ENCODE measurements around the gene ADRB1. TPM values are rescaled to one million over a fixed set of nuclear protein-coding genes. Genes with fewer than 3 reads are reported as not detected.

The ADRB1 gene
- total RNA-seq, 1 donor from 2014 or later, result 63.0 TPM

DNA sequence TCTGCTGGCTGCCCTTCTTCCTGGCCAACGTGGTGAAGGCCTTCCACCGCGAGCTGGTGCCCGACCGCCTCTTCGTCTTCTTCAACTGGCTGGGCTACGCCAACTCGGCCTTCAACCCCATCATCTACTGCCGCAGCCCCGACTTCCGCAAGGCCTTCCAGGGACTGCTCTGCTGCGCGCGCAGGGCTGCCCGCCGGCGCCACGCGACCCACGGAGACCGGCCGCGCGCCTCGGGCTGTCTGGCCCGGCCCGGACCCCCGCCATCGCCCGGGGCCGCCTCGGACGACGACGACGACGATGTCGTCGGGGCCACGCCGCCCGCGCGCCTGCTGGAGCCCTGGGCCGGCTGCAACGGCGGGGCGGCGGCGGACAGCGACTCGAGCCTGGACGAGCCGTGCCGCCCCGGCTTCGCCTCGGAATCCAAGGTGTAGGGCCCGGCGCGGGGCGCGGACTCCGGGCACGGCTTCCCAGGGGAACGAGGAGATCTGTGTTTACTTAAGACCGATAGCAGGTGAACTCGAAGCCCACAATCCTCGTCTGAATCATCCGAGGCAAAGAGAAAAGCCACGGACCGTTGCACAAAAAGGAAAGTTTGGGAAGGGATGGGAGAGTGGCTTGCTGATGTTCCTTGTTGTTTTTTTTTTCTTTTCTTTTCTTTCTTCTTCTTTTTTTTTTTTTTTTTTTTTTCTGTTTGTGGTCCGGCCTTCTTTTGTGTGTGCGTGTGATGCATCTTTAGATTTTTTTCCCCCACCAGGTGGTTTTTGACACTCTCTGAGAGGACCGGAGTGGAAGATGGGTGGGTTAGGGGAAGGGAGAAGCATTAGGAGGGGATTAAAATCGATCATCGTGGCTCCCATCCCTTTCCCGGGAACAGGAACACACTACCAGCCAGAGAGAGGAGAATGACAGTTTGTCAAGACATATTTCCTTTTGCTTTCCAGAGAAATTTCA, 1.7 kb downstream of the ADRB1 start:
- peak; percentile 72 for DNase-seq
- intact Hi-C loops (cut with DNase I), result loop anchor here (5.0 to 10.0 kb wide), 2 partner anchors 153 to 191 kb away; partner anchors contain the start of genes DCLRE1A and NHLRC2
- ATAC-seq (ENCODE audit: poor library complexity), result no peak

DNA sequence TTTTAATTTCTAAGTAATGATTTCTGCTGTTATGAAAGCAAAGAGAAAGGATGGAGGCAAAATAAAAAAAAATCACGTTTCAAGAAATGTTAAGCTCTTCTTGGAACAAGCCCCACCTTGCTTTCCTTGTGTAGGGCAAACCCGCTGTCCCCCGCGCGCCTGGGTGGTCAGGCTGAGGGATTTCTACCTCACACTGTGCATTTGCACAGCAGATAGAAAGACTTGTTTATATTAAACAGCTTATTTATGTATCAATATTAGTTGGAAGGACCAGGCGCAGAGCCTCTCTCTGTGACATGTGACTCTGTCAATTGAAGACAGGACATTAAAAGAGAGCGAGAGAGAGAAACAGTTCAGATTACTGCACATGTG, 2.4 kb downstream of the ADRB1 start:
- ATAC-seq (ENCODE audit: poor library complexity), result no peak
- no peak for DNase-seq
- intact Hi-C loops (cut with DNase I), result loop anchor here (5.0 to 10.0 kb wide), 2 partner anchors 154 to 191 kb away; partner anchors contain the start of genes DCLRE1A and NHLRC2

DNA sequence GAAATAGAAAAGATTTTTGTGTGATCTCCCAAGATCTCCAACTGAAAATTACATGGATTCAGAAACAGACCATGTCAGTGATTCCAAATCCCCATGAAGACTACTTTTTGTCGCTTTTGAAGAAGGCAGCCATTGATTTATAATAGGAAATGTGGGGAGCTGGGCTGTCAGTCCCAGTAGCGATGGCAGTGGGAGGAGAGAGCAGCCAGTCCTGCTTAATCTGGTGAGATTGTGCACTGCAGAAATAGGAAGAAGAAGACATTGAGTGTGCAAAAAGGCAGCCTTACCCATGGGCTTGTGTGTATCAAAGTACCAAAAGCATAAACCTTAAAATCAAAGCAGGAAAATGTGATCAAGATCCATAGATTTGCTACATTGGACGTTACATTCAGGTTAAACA, 4.8 kb downstream of the ADRB1 start:
- DNase-seq (no peak), ATAC-seq (ENCODE audit: poor library complexity) (peak; percentile 14)
- intact Hi-C loops (cut with DNase I), result loop anchor here (5.0 to 10.0 kb wide), 2 partner anchors 156 to 194 kb away; partner anchors contain the start of genes DCLRE1A and NHLRC2

DNA sequence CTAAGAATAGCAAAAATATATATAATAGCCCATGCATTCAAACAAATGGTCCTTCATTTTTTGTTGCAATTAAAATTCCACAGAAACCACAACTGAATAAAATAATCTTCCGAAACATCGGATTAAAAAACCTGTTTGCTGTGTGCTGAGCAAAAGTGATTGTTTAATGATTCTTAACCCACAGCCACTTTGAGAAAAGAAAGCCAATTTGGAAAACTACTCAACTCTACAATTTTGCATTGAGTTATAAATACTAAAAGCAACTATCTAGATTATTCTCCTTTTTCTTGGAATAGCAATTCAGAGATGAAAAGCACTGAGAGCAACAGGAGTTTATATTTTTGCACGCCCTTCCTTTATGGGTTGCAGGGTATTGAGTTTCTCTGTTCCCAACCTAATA, 8.0 kb downstream of the ADRB1 start:
- ATAC-seq (ENCODE audit: poor library complexity) (no peak), DNase-seq (no peak)
- intact Hi-C loops (cut with DNase I), result no loop called here

DNA sequence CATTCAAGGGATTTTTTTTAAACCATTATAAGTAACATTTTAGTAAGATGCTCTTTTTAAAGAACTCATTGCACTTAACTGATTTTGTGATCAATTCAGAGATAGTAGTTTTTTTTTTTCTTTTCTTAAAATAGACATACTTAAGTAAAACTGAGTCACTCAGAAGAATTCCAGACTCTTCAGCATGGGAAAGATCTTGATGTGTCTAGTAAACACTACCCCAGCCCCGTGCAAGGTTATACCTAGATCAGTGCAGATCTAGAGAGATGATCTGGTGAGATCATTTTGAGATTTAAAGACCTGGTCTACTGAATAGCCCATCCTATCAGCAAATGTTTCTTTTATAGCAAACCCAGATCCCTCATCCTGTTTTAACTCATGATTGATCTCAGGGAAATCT, 8.6 kb downstream of the ADRB1 start:
- intact Hi-C loops (cut with DNase I), result no loop called here
- no peak for DNase-seq
- ATAC-seq (ENCODE audit: poor library complexity), result no peak

DNA sequence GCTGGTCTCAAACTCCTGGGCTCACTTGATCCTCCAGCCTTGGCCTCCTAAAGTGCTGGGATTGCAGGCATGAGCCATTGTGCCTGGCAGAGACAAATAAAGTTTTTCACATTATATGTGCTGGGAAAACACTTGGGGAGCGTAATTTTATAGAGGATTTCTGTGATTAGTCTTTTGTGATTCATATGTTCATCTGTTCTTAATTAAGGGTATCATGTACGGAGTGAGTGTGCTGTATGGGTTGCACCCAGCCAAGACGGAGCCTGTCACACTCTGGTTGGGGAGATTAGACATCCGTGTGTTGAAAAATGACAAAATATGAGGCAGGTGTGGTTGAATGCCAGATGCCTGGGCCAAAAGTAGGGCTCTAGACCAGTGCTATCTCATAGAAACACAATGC, 10.3 kb downstream of the ADRB1 start:
- ATAC-seq (ENCODE audit: poor library complexity) (no peak), DNase-seq (no peak)
- intact Hi-C loops (cut with DNase I), result no loop called here

DNA sequence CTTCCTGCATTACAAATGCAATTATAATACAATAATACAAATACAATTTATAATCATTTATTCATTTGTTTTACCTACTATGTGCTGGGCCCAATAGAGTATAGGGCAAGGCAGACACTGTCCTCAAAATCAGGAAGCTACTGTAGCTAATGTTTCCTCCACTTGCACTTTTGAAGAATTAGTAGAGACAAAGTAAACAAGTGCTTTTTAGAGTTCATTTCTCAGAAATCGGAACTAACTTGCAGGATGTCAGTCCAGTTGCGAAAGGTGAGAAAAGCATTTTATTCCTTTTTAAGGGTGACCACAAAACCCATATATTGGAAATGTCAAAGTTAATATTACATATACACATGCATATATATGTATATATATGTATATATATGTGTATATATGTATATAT, 14.2 kb downstream of the ADRB1 start:
- intact Hi-C loops (cut with DNase I), result no loop called here
- DNase-seq, result no peak
- ATAC-seq (ENCODE audit: poor library complexity), result no peak

DNA sequence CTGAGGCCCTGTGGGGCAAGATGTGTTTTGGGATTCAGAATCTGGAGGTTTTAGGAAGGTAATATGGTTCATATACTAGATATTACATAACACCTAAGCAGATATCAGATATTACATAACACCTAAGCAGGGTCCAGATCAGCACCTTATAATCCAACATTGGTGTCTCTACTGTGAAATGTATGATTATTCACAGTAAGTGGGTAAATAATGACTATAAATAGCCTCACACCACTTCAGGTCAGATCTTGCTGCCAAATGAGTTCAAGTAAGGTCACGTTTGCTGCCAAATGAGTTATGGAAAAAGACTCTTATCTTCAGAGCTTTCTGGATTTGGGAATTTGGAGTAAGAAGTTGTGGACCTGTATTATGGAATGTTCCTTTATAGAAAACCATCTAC, 14.6 kb downstream of the ADRB1 start:
- ATAC-seq (ENCODE audit: poor library complexity) (peak; percentile 76), DNase-seq (no peak)
- intact Hi-C loops (cut with DNase I), result no loop called here

DNA sequence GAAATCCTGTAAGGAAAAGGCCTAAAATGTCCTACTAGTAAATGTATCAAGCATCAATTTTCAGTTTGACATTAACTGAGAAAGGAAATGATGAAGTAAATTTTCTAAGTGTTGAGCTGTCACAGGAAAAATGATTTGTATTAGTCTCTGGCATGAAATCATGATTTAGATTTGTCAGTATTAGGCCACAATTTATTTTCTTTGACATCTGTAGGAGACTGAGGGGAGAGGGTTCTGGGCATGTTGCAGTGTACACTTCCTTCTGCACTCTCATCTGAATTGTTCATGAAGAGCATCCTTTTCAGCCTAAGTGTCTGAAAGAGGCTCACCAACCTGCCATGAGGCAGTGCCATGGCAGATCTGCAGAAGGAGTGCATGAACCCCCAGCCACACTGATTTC, 15.9 kb downstream of the ADRB1 start:
- intact Hi-C loops (cut with DNase I), result no loop called here
- DNase-seq, result no peak
- no peak for ATAC-seq (ENCODE audit: poor library complexity)

DNA sequence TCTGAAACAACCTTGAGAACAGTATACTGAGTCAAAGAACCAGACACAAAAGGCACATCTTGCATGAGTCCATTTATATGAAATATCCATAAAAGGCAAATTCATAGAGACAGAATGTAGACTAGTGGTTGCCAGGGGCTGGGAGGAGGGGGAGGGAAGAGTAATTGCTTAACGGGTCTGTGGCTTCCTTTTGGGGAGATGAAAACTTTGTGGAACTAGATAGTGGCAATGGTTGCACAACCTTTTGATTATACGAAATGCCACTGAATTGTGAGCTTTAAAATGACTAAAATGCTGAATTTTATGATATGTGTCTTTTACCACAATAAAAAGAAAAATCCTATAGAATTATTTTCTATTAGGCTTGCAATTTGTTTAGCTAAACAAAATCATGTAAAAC, 16.8 kb downstream of the ADRB1 start:
- intact Hi-C loops (cut with DNase I), result no loop called here
- DNase-seq, result no peak
- no peak for ATAC-seq (ENCODE audit: poor library complexity)

DNA sequence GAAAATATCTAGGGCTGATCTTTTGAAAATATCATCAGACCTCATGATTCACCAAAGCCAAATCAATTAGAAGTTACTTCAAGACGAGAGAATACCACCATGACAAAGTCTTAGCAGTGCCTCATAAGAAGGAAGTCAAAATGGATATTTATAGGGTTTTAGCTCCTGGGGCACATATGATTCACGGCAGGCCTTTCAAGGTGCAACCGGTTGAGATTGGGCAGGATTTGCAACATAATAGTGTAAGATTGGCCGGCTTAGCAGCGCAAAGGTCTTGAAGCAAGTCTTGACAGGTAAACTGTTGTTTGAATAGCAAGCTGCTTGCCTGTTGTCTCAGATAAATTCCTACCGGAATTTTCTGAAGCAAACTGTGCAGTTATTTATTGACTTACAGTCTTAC, 17.5 kb downstream of the ADRB1 start:
- no peak for ATAC-seq (ENCODE audit: poor library complexity)
- DNase-seq, result no peak
- intact Hi-C loops (cut with DNase I), result no loop called here

DNA sequence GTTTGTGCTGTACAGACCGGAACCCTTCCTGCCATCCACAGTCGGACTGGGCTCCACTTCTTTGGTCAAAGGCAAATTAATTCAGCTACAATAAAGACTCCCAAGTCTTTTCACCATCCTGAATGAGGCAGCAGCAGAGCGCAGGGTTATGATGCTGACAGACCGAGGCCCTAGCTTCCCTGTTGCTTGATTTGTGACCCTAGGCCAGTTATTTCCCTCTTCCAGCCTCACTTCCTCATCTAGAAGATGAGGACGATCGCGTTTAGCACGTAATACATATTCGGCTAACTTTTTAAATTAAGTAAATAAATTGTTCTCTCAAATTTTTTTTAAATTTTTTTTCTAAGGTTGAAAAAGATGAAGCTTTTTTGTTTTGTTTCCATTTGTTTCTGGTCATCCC, 18.1 kb downstream of the ADRB1 start:
- DNase-seq (no peak), ATAC-seq (ENCODE audit: poor library complexity) (no peak)

DNA sequence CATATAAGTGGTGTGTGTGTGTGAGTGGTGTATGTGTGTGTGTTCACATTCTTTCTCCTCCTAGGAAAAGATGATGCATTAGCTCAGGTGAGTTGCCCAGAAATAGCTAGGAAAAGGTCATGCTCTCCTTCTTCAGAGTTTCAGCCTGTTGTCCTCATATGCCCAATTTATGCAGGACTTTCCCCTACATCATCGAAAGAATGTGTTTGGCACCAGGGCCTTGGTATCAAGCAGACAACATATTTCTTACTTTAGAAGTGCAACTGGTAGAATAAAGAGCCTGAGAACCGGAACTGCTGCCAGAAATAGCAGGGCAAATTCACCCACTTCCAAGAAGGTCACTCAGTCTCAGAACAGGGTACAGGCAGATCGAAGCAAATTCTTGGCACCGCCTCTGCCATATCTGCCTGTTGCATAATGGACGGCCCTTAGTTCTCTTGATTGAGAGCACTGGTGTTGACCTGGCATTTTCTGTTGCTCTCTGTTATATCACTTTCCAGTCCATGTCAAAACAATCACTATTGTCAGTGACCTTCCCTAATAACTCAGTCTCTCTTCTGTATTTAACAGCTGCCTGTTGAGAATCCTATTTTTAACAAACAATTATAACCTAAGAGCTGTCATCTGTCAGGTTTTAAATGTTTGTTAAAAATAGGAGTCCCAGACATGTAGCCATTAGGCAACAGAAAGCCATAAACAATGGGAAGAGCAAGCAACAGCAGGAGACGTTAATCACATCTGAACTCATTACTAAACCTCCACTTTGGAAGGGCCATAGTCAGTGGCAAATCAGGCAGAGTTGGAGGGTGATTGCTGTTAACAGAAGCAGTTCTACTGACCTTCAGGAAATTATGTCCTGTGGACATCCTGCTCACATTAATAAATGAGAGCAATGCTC, 20.7 kb downstream of the ADRB1 start:
- intact Hi-C loops (cut with DNase I), result no loop called here
- peak; percentile 73 for DNase-seq
- ATAC-seq (ENCODE audit: poor library complexity), result peak; percentile 91

More for the DNA sequence above, 18.1 kb downstream of the ADRB1 start:
- intact Hi-C loops (cut with DNase I), result no loop called here

DNA sequence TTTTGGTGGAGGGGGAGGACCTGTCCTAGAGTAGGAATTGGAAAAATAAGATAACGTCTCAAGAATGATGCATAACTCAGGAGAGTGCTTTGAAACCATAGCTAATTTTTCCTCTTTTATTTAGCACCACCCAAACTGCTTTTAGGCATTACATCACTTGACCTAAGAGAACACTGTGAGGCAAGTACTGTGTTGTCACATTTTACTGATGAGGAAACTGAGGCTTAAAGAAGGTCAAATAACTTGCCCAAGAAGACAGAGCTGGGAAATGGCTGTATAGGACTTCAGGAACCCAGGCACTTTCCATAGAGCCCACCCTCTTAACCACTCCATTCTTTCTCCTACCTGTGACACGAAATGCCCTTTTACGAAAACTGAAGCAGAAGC, 21.4 kb downstream of the ADRB1 start:
- DNase-seq, result no peak
- intact Hi-C loops (cut with DNase I), result no loop called here
- ATAC-seq (ENCODE audit: poor library complexity), result no peak

DNA sequence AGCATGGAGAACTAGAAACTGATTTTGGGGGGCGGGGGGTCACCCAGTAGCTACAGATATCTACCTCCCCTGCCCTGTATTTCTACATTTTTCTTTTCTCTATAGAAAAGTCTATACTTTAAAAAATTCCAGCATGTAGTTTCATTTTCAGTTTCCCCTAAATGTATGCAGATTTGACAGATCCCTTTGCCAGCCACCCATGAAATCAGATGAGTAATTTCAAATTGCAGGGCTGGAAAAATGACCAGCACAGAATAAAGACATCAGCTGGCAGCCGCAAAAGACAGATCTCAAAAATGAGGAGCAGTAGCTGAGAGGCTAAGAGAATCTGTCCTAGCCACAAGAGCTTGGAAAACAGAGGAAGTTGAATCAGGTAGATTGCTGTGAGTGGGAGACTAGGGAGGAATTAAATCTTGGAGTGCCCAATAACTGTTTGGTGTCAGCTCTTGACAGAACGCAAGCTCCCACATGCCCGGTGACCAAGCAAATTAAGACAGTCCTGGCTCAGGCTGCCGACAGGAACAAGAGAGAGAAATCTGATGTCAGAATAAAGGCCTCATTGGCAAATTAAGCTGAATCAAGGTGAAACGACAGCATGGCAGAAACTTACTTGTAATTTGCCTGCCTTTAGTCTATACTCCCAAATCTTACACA, 24.5 kb downstream of the ADRB1 start:
- ATAC-seq (ENCODE audit: poor library complexity), result peak; percentile 26
- DNase-seq, result peak; percentile 40
- intact Hi-C loops (cut with DNase I), result no loop called here

DNA sequence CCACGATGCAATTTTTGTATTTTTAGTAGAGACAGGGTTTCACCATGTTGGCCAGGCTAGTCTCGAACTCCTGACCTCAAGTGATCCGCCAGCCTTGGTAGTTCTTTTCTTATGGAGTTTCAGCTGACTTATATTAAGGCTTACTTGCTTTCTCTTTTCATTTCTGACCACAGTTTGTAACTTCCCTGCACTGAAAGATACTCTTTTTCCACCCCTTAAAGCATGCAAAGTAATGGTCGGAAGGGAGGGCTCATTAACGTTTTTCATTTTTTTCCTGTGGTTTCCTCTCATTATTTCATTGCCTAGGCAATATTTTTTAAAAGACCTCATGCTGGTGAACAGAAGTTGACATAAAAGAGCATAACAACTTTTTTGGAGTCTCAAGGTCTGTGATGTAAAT, 27.0 kb downstream of the ADRB1 start:
- intact Hi-C loops (cut with DNase I), result no loop called here
- ATAC-seq (ENCODE audit: poor library complexity) (no peak), DNase-seq (no peak)

DNA sequence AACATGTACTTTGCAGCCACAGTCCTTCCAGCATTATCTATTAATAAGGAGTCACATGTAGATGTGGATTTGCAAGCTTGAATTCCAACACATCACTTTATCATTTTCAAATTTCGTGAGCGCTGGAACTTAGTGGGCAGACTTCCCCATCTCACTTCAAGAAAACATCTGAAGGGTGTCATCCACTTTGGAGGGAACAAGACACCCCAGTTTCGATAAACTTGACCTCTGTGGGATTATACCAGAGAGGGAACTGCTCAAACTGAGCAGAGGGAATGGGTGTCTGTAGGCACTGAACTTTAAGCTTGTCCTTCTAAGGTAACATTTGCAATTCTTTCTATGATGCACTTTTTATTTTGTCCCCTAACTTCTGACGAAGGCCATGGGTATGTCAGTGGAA, 27.5 kb downstream of the ADRB1 start:
- ATAC-seq (ENCODE audit: poor library complexity) (no peak), DNase-seq (no peak)
- intact Hi-C loops (cut with DNase I), result no loop called here

DNA sequence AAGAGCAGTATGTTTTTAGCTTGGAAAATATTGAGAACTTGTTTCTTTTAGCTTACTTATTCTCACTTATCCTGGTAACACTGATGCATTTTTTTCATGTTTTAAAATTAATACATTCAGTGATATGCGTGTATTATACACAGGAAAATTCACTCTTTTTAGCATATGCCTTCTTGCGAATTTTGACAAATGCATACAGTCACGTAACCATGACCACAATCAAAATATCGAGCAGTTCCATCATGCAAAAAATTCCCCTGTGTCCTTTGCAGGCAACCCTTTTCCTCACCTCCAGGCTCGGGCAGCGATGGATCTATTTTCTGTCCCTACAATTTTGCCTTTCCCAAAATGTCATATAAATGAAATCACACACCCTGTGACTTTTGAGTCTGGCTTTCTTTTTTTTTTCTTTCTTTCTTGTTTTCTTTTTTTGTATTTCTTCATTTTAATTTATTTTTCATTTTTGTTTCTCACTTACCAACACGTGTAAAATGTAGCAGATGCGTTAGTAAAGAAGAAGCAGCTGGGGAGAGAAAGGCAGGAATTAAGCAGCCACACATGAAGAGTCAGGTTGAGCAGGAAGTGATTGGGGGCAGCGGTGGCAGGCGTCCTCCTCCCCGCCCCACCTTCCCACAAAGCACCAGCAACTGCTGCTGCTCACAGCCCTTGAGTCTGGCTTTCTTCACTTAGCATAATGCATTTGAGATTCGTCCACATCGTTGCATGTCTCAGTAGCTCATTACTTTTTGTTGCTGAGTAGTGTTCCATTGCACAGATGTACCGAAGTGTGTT, 29.9 kb downstream of the ADRB1 start:
- ATAC-seq (ENCODE audit: poor library complexity) (no peak), DNase-seq (no peak)
- intact Hi-C loops (cut with DNase I), result no loop called here
